ENCODE results near the gene BNIP2. TPM values are rescaled to one million over a fixed set of nuclear protein-coding genes. Genes with fewer than 3 reads are reported as not detected.
A peak's percentile ranks its signal among the peaks of the same experiment; 100 is the strongest.

BNIP2 gene
- total RNA-seq, 1 donor: 107 TPM

DNA sequence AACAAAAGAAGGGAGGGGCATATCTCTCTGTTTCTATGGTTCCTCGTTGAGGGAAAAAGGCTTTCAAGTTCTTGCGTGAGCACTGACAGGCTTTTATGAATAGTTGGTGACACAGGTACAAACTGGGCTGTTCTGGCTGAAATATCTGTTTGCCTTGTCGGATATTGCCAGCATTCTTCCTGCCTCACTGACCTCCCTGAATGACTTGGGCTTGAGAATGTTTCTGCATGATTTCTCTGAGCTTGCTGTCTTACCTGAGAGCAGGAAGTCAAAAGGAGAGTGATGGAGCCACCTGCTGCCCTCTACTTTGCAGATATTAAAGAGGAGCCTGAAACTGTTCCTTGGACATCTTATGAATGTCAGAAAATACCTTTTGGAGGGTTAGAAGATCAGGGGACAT lies 72.7 kb downstream of the BNIP2 start:
- no peak for DNase-seq (ENCODE audit: low read depth)
- no peak overlapping the region for H3K4me3 ChIP-seq (ENCODE audit: low read depth, low read length)
- TF ChIP-seq, protein P1, sequence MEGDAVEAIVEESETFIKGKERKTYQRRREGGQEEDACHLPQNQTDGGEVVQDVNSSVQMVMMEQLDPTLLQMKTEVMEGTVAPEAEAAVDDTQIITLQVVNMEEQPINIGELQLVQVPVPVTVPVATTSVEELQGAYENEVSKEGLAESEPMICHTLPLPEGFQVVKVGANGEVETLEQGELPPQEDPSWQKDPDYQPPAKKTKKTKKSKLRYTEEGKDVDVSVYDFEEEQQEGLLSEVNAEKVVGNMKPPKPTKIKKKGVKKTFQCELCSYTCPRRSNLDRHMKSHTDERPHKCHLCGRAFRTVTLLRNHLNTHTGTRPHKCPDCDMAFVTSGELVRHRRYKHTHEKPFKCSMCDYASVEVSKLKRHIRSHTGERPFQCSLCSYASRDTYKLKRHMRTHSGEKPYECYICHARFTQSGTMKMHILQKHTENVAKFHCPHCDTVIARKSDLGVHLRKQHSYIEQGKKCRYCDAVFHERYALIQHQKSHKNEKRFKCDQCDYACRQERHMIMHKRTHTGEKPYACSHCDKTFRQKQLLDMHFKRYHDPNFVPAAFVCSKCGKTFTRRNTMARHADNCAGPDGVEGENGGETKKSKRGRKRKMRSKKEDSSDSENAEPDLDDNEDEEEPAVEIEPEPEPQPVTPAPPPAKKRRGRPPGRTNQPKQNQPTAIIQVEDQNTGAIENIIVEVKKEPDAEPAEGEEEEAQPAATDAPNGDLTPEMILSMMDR (IDR thresholded peaks at IDR 0.05; ENCODE audit: insufficient read depth, low read length): no peak

DNA sequence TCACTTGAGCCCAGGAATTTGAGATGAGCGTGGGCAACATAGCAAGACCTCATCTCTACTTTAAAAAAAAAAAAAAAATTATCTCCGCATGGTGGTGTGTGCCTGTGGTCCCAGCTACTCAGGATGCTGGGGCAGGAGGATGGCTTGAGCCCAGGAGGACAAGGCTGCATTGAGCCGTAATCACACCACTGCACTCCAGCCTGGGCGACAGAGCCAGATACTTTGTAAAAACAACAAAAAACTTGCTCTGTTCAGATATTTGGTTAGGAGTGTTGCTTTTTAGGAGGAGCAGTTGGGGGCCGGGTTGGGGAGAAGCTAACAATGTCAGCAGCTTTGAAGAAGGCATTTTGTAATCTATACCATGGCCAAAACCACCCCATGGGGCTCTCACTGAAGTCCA lies 73.5 kb downstream of the BNIP2 start:
- no peak overlapping the region for H3K4me3 ChIP-seq (ENCODE audit: low read depth, low read length)
- TF ChIP-seq, protein P1 (IDR thresholded peaks at IDR 0.05; ENCODE audit: insufficient read depth, low read length): no peak
- no peak for DNase-seq (ENCODE audit: low read depth)

DNA sequence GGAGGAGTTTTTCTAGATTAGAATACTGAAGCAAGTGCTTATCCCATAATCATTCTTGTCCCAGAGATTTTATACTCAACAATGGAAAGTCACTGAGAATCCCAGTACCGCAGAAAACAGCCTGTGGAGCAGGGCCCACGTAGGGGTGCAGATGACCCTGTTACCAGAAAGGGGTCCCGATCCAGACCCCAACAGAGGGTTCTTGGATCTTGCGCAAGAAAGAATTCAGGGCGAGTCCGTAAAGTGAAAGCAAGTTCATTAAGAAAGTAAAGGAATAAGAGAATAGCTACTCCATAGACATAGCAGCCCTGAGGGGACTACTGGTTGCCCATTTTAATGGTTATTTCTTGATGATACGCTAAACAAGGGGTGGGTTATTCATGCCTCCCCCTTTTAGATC lies 75.0 kb downstream of the BNIP2 start:
- no peak overlapping the region for H3K4me3 ChIP-seq (ENCODE audit: low read depth, low read length)
- TF ChIP-seq, protein P1 (IDR thresholded peaks at IDR 0.05; ENCODE audit: insufficient read depth, low read length): no peak
- DNase-seq (ENCODE audit: low read depth): no peak

DNA sequence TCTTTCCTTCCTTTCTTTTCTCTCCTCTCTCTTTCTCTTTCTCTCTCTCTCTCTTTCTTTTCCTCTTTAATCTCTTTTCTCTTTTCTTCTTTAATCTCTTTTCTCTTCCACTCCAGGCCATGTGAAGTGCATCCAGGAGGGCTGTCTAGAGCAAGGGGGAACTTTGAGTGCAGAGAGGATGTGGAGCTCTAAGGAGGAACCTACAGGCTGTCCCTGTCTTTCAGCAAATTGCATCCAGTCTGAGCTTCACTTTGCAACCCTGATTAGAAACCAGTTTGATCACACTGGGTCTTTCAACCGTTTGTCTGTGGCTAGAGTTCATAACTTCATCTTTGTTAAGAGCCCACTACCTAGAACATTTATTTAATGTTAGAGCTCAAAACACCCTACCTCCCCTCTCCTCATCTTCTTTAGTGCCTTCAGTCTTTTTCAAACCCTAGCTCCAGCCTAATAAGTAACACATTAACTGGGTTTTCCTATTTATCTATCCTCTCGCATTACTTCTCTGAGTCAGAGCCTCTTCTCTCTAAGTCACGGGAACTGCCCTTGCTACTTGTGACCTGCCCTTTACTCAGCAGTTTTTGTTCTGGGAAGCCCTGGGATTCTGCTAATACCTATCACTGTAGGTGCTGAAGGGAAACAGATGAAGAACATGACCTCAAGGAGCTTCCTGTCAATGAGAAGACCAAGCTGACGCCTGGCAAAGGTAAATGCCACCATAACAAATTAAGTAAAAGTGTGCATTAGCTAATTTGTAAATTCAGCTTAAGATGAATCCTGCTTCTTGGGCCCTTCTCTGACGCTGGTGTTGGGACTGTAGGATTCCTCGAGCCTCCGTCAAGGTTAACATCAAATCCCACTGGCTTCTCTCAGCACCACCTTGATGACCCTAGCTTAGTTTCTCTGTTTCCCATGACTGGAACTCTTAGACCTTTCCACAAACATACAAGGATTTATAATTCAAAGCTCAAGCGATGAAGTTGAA lies 77.6 kb downstream of the BNIP2 start, which contains the start of gene GCNT3:
Gene GCNT3, plus strand, starts transcription at position 508 of the 985 bp plus-strand sequence. CDS start 6,456 bp downstream, outside the sequence.
- TF ChIP-seq, protein P1 (IDR thresholded peaks at IDR 0.05; ENCODE audit: insufficient read depth, low read length): no peak
- H3K4me3 ChIP-seq (ENCODE audit: low read depth, low read length): no peak within 1 kb of the TSS
- peak; percentile 49 for DNase-seq (ENCODE audit: low read depth)

DNA sequence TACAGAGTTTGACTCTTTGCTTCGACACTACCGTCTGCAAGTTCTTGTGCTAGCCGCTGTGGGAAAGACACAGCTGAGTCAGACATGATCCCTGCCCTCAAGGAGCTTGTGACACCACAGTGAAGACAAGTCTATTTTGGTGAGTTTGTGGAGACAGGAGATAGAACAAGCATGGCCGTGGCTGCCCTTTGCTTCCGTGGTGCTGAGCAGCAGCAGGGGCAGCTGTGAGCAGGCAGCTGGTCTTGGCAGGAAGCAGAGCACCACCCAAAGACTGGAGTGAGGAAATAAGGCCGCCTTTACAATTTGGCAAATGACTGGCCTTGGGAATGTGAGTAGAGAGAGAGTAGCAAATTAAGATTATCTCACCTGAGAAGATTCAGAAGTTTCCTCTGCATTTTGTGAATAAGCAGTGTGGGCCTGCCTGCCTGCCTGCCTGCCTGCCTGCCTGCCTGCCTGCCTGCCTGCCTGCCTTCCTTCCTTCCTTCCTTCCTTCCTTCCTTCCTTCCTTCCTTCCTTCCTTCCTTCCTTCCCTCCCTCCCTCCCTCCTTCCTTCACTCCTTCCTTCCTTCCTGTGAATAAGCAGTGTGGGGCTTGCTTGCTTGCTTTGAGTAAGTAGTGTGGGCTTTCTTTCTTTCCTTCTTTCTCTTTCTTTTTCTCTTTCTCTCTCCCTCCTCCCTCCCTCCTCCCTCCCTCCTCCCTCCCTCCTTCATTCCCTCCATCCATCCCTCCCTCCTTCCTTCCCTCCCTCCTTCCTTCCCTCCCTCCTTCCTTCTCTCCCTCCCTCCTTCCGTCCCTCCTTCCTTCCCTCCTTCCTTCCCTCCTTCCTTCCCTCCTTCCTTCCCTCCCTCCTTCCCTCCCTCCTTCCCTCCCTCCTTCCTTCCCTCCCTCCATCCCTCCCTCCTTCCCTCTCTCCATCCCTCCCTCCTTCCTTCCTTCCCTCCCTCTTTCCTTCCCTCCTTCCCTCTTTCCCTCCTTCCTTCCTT lies 79.1 kb downstream of the BNIP2 start:
- no peak for DNase-seq (ENCODE audit: low read depth)
- TF ChIP-seq, protein P1 (IDR thresholded peaks at IDR 0.05; ENCODE audit: insufficient read depth, low read length): no peak
- H3K4me3 ChIP-seq (ENCODE audit: low read depth, low read length): no peak overlapping the region

Other genes with a start within 250 kb of the BNIP2 start
- 0.27 and 0.65 TPM in 2 replicates for gene GCNT3, start 77.5 kb downstream of the BNIP2 start, total RNA-seq (ENCODE audit: low replicate concordance)
- 16.4 and 38.5 TPM in 2 replicates for gene GTF2A2, start 31.8 kb downstream of the BNIP2 start, total RNA-seq (ENCODE audit: low replicate concordance)

Measured in fibroblast of the aortic adventitia (primary cell).